A673 (cell line): ENCODE measurements around the gene MYO1E.

Experiments used
- EZH2 ChIP-seq: fragments of 200-600 bp; sonication (generic); IDR thresholded peaks from 2 replicates; pipeline ENCODE4 v1.6.1; 2017; ENCODE audit warnings: borderline replicate concordance, low read depth, mild to moderate bottlenecking, mixed read lengths, antibody characterized with exemption, low read length; ENCODE audit not compliant: poor library complexity, severe bottlenecking
- TF ChIP-seq, protein P1 (sequence below): fragments of 300-800, 200-600 bp; sonication (generic); conservative IDR thresholded peaks from 2 replicates; pipeline ENCODE4 v1.5.1; 2017; ENCODE audit warnings: low read depth, mild to moderate bottlenecking, antibody characterized with exemption, low read length, moderate library complexity, mixed read lengths

GRCh38 chr15:59257140-59257539, 115.5 kb downstream of the MYO1E start:
- TF ChIP-seq, protein P1, sequence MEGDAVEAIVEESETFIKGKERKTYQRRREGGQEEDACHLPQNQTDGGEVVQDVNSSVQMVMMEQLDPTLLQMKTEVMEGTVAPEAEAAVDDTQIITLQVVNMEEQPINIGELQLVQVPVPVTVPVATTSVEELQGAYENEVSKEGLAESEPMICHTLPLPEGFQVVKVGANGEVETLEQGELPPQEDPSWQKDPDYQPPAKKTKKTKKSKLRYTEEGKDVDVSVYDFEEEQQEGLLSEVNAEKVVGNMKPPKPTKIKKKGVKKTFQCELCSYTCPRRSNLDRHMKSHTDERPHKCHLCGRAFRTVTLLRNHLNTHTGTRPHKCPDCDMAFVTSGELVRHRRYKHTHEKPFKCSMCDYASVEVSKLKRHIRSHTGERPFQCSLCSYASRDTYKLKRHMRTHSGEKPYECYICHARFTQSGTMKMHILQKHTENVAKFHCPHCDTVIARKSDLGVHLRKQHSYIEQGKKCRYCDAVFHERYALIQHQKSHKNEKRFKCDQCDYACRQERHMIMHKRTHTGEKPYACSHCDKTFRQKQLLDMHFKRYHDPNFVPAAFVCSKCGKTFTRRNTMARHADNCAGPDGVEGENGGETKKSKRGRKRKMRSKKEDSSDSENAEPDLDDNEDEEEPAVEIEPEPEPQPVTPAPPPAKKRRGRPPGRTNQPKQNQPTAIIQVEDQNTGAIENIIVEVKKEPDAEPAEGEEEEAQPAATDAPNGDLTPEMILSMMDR: no peak
- no peak for TF ChIP-seq EZH2
